Activated T-helper 1 cell treated with anti-CD3 and anti-CD28 coated beads, Interleukin-12 subunit alpha, Interleukin-12 subunit beta, Interleukin-2, Interleukin-4 antibody, amounts not matched to agents 30 ng/mL and 10 ng/mL and 1 ng/mL, durations not matched to agents 14 hours and 24 hours and 36 hours (primary cell): ENCODE measurements around the gene IMMT. TPM values are rescaled to one million over a fixed set of nuclear protein-coding genes. Genes with fewer than 3 reads are reported as not detected.

Experiments
- DNase-seq: peaks from one replicate; pipeline ENCODE4 v3.0.0; 2021; ENCODE audit warnings: low spot score
- H3K27ac Mint-ChIP-seq: one replicate; pipeline ENCODE4 v1.8.0; 2021; ENCODE audit warnings: mild to moderate bottlenecking, mixed read lengths
- H3K27me3 Mint-ChIP-seq: one replicate; pipeline ENCODE4 v1.8.0; 2022; ENCODE audit warnings: mild to moderate bottlenecking, moderate library complexity, mixed read lengths; ENCODE audit not compliant: insufficient read depth
- H3K36me3 Mint-ChIP-seq: one replicate; pipeline ENCODE4 v1.8.0; 2021; ENCODE audit warnings: low read depth, mixed read lengths
- H3K4me1 Mint-ChIP-seq: one replicate; pipeline ENCODE4 v1.8.0; 2021; ENCODE audit warnings: low read depth, mixed read lengths
- H3K4me3 Mint-ChIP-seq: one replicate; pipeline ENCODE4 v1.8.0; 2021; ENCODE audit warnings: mild to moderate bottlenecking, moderate library complexity, mixed read lengths
- H3K9me3 Mint-ChIP-seq: one replicate; pipeline ENCODE4 v1.8.0; 2021; ENCODE audit warnings: mixed read lengths
- intact Hi-C: fragments of 100-400 bp; cut with micrococcal nuclease; formaldehyde crosslinking; loops from one replicate; pipeline ENCODE4 v1.15.1; 2024
- total RNA-seq: library from RNA; stranded (reverse); gene quantifications from 2 replicates; pipeline ENCODE4 v1.2.3, GENCODE V29; 2022

IMMT gene
- total RNA-seq, 1 donor from 2014 or later: 164 TPM

- Mint-ChIP-seq H3K27me3 (no peaks in the 10 kb centered on the region), H3K4me3 (peak overlapping the region; percentile 57), H3K9me3 (no peaks in the 10 kb centered on the region), H3K36me3 (peaks cover 26% of the 10 kb centered on the region), H3K27ac (peak overlapping the region; percentile 92), H3K4me1 (peaks cover 75% of the 10 kb centered on the region)
- intact Hi-C loops: loop anchor here (1.0 kb wide), 1 partner anchor 9 kb away; no protein-coding TSS in a partner anchor
- DNase-seq: no peak
Measured at GRCh38 chr2:86185517-86186212, 9.6 kb downstream of the IMMT start.

GRCh38 chr2:86176597-86176996 is 18.7 kb downstream of the IMMT start:
- H3K4me1 Mint-ChIP-seq: peaks cover 33% of the 10 kb centered on the region
- intact Hi-C loops: no loop called here
- H3K4me3 Mint-ChIP-seq: no peak overlapping the region
- H3K27me3 Mint-ChIP-seq: no peaks in the 10 kb centered on the region
- no peak for DNase-seq
- H3K36me3 Mint-ChIP-seq: peaks cover 41% of the 10 kb centered on the region
- H3K9me3 Mint-ChIP-seq: no peaks in the 10 kb centered on the region
- H3K27ac Mint-ChIP-seq: peak overlapping the region; percentile 37

- Mint-ChIP-seq H3K4me1 (peaks cover 33% of the 10 kb centered on the region), H3K36me3 (peaks cover 47% of the 10 kb centered on the region), H3K4me3 (no peak overlapping the region), H3K9me3 (no peaks in the 10 kb centered on the region), H3K27ac (no peak overlapping the region), H3K27me3 (no peaks in the 10 kb centered on the region)
- intact Hi-C loops: no loop called here
- no peak for DNase-seq
Measured at GRCh38 chr2:86175828-86176227, 19.4 kb downstream of the IMMT start.

- Mint-ChIP-seq H3K4me1 (peaks cover 29% of the 10 kb centered on the region), H3K36me3 (peaks cover 48% of the 10 kb centered on the region), H3K27me3 (no peaks in the 10 kb centered on the region), H3K4me3 (no peak overlapping the region), H3K27ac (peak overlapping the region; percentile 2), H3K9me3 (no peaks in the 10 kb centered on the region)
- intact Hi-C loops: no loop called here
- no peak for DNase-seq
Measured at GRCh38 chr2:86174445-86174844, 20.8 kb downstream of the IMMT start.

GRCh38 chr2:86172610-86173009 is 22.7 kb downstream of the IMMT start:
- intact Hi-C loops: no loop called here
- DNase-seq: no peak
- peaks cover 27% of the 10 kb centered on the region for H3K4me1 Mint-ChIP-seq
- peaks cover 55% of the 10 kb centered on the region for H3K36me3 Mint-ChIP-seq
- no peak overlapping the region for H3K27ac Mint-ChIP-seq
- no peaks in the 10 kb centered on the region for H3K27me3 Mint-ChIP-seq
- H3K9me3 Mint-ChIP-seq: no peaks in the 10 kb centered on the region
- H3K4me3 Mint-ChIP-seq: no peak overlapping the region

GRCh38 chr2:86171295-86171694 is 24.0 kb downstream of the IMMT start:
- intact Hi-C loops: no loop called here
- no peak for DNase-seq
- Mint-ChIP-seq H3K36me3 (peaks cover 49% of the 10 kb centered on the region), H3K4me3 (no peak overlapping the region), H3K9me3 (no peaks in the 10 kb centered on the region), H3K4me1 (peaks cover 24% of the 10 kb centered on the region), H3K27me3 (no peaks in the 10 kb centered on the region), H3K27ac (no peak overlapping the region)

- intact Hi-C loops: no loop called here
- no peaks in the 10 kb centered on the region for H3K9me3 Mint-ChIP-seq
- no peak overlapping the region for H3K4me3 Mint-ChIP-seq
- no peak overlapping the region for H3K27ac Mint-ChIP-seq
- peaks cover 42% of the 10 kb centered on the region for H3K36me3 Mint-ChIP-seq
- no peak for DNase-seq
- peaks cover 16% of the 10 kb centered on the region for H3K4me1 Mint-ChIP-seq
- H3K27me3 Mint-ChIP-seq: no peaks in the 10 kb centered on the region
Measured at GRCh38 chr2:86170449-86170848, 24.8 kb downstream of the IMMT start.

GRCh38 chr2:86160156-86160952 is 34.9 kb downstream of the IMMT start:
- Mint-ChIP-seq H3K9me3 (no peaks in the 10 kb centered on the region), H3K36me3 (peaks cover 39% of the 10 kb centered on the region), H3K4me3 (no peak overlapping the region), H3K27ac (peak overlapping the region; percentile 23), H3K4me1 (no peaks in the 10 kb centered on the region), H3K27me3 (no peaks in the 10 kb centered on the region)
- intact Hi-C loops: no loop called here
- DNase-seq: no peak

GRCh38 chr2:86158286-86158685 is 37.0 kb downstream of the IMMT start:
- peaks cover 42% of the 10 kb centered on the region for H3K36me3 Mint-ChIP-seq
- no peak overlapping the region for H3K27ac Mint-ChIP-seq
- H3K27me3 Mint-ChIP-seq: no peaks in the 10 kb centered on the region

GRCh38 chr2:86157009-86157556 is 38.2 kb downstream of the IMMT start:
- intact Hi-C loops: loop anchor here (5.0 kb wide), 1 partner anchor 35 kb away; no protein-coding TSS in a partner anchor
- no peaks in the 10 kb centered on the region for H3K9me3 Mint-ChIP-seq

More at GRCh38 chr2:86158286-86158685, 37.0 kb downstream of the IMMT start:
- Mint-ChIP-seq H3K9me3 (no peaks in the 10 kb centered on the region), H3K4me3 (no peak overlapping the region), H3K4me1 (no peaks in the 10 kb centered on the region)
- intact Hi-C loops: loop anchor here (5.0 kb wide), 1 partner anchor 36 kb away; no protein-coding TSS in a partner anchor
- no peak for DNase-seq

GRCh38 chr2:86150502-86150901 is 44.8 kb downstream of the IMMT start:
- Mint-ChIP-seq H3K4me3 (no peak overlapping the region), H3K27me3 (no peaks in the 10 kb centered on the region), H3K36me3 (peaks cover 55% of the 10 kb centered on the region), H3K27ac (no peak overlapping the region), H3K4me1 (peaks cover 4% of the 10 kb centered on the region), H3K9me3 (no peaks in the 10 kb centered on the region)
- intact Hi-C loops: no loop called here
- DNase-seq: no peak

More at GRCh38 chr2:86157009-86157556, 38.2 kb downstream of the IMMT start:
- DNase-seq: no peak
- peaks cover 48% of the 10 kb centered on the region for H3K36me3 Mint-ChIP-seq
- no peaks in the 10 kb centered on the region for H3K4me1 Mint-ChIP-seq
- no peak overlapping the region for H3K4me3 Mint-ChIP-seq
- no peaks in the 10 kb centered on the region for H3K27me3 Mint-ChIP-seq
- no peak overlapping the region for H3K27ac Mint-ChIP-seq

GRCh38 chr2:86147793-86148192 is 47.5 kb downstream of the IMMT start:
- peaks cover 62% of the 10 kb centered on the region for H3K36me3 Mint-ChIP-seq
- no peak overlapping the region for H3K27ac Mint-ChIP-seq
- DNase-seq: no peak
- H3K4me3 Mint-ChIP-seq: no peak overlapping the region
- no peaks in the 10 kb centered on the region for H3K9me3 Mint-ChIP-seq
- peaks cover 4% of the 10 kb centered on the region for H3K4me1 Mint-ChIP-seq
- no peaks in the 10 kb centered on the region for H3K27me3 Mint-ChIP-seq
- intact Hi-C loops: no loop called here
